HepG2 (cell line): Measurements from ENCODE around the gene SIRPA. TPM values are rescaled to one million over a fixed set of nuclear protein-coding genes. Genes with fewer than 3 reads are reported as not detected.

ENCODE experiments used
- ATAC-seq: fragments of 200-7000 bp; cut with Tn5 transposase; 3 replicates; pipeline ENCODE4 v1.9.1; 2020; ENCODE audit warnings: mild to moderate bottlenecking, moderate library complexity
- BruUV-seq: library from RNA; stranded (reverse); fragments of 400-500 nt; replicated peaks from 2 replicates; lab custom pipeline; 2021; lab: Mats Ljungman, UMichigan
- CTCF ChIA-PET: fragments of 300-600 bp; formaldehyde crosslinking; extraction: SDS; loops from one replicate; lab custom pipeline; 2021; ENCODE audit warnings: low total read pairs, inconsistent platforms, low intra/inter-chr PET ratio; lab: Yijun Ruan, JAX
- POLR2A ChIA-PET: fragments of 350-600 bp; sonication (Branson Sonifier 250); formaldehyde crosslinking; loops from one replicate; lab custom pipeline; 2020; ENCODE audit warnings: antibody characterized with exemption, inconsistent platforms; lab: Yijun Ruan, JAX
- DNase-seq: peaks from one replicate; pipeline ENCODE4 v3.0.0-alpha.2; 2015; ENCODE audit warnings: low spot score
- FAIRE-seq: peaks from 3 replicates; lab custom pipeline; 2011; peaks lifted over from hg19 to GRCh38; lab: Jason Lieb, UNC
- H2AFZ ChIP-seq: one replicate; pipeline ENCODE4 v1.6.1; 2011; ENCODE audit warnings: low read length, inconsistent platforms
- H3K27ac ChIP-seq: fragments of 300-600 bp; 3 replicates; pipeline ENCODE4 v1.8.0; 2011; ENCODE audit warnings: mixed run types, mild to moderate bottlenecking, mixed read lengths, low read length, inconsistent platforms; ENCODE audit not compliant: insufficient read depth; ENCODE audit errors: extremely low read length
- H3K27me3 ChIP-seq, 2 experiments: fragments of 200-600 bp in 1 of 2; 2 replicates in 1 of 2; 3 replicates in 1 of 2; pipeline versions ENCODE4 v1.6.0 to v1.8.0; 2011; ENCODE audit warnings: low read length in 2 of 2, mild to moderate bottlenecking in 2 of 2, moderate library complexity in 2 of 2, inconsistent platforms in 1 of 2; ENCODE audit not compliant: insufficient read depth in 2 of 2, control insufficient read depth in 1 of 2
- H3K36me3 ChIP-seq, 2 experiments: fragments of 200-600 bp in 1 of 2; replicated peaks in 1 of 2; 2 replicates in 1 of 2; 3 replicates in 1 of 2; pipeline versions ENCODE4 v1.5.1 to v1.8.0; 2011; ENCODE audit warnings: low read length in 2 of 2, inconsistent platforms in 1 of 2; ENCODE audit not compliant: insufficient read depth in 2 of 2, control insufficient read depth in 1 of 2
- H3K4me1 ChIP-seq: 2 replicates; pipeline ENCODE4 v1.5.1; 2012; ENCODE audit warnings: low read length, inconsistent platforms; ENCODE audit not compliant: insufficient read depth
- H3K4me2 ChIP-seq: 2 replicates; pipeline ENCODE4 v1.6.0; 2011; ENCODE audit warnings: low read depth, low read length, inconsistent platforms
- H3K4me3 ChIP-seq, 3 experiments: fragments of 200-600 bp in 1 of 3; sonication (generic), shearing (Covaris generic) in 1 of 3; replicated peaks in 1 of 3; 2 replicates each; pipeline ENCODE4 v1.5.1; 2011 to 2016; ENCODE audit warnings: low read length in 3 of 3, inconsistent platforms in 2 of 3, low read depth in 2 of 3, mild to moderate bottlenecking in 2 of 3, control low read depth in 1 of 3, mixed read lengths in 1 of 3; ENCODE audit not compliant: insufficient read depth in 1 of 3
- H3K79me2 ChIP-seq: one replicate; pipeline ENCODE4 v1.6.1; 2011; ENCODE audit warnings: low read length, inconsistent platforms; ENCODE audit not compliant: insufficient read depth
- H3K9ac ChIP-seq: 2 replicates; pipeline ENCODE4 v1.6.0; 2011; ENCODE audit warnings: mild to moderate bottlenecking, low read depth, low read length, inconsistent platforms; ENCODE audit not compliant: insufficient read depth
- H3K9me3 ChIP-seq: 2 replicates; pipeline ENCODE4 v1.5.1; 2012; ENCODE audit warnings: mild to moderate bottlenecking, low read length
- H4K20me1 ChIP-seq: 2 replicates; pipeline ENCODE4 v1.6.0; 2011; ENCODE audit warnings: inconsistent platforms, mild to moderate bottlenecking, low read length, moderate library complexity; ENCODE audit not compliant: insufficient read depth
- BORCS8-MEF2B ChIP-seq: sonication (generic); formaldehyde crosslinking; IDR thresholded peaks from 2 replicates; pipeline ENCODE4 v1.8.0; 2022; ENCODE audit warnings: mild to moderate bottlenecking, missing genetic modification reagents
- HOXA5 ChIP-seq: sonication (generic); formaldehyde crosslinking; IDR thresholded peaks from 2 replicates; pipeline ENCODE4 v1.4.0; 2020; ENCODE audit warnings: missing genetic modification reagents
- HOXA7 ChIP-seq: sonication (generic); formaldehyde crosslinking; IDR thresholded peaks from 2 replicates; pipeline ENCODE4 v1.8.1; 2022; ENCODE audit warnings: mild to moderate bottlenecking, missing genetic modification reagents, moderate library complexity
- KAT2B ChIP-seq: fragments of 150-350 bp; IDR thresholded peaks from 2 replicates; pipeline ENCODE4 v1.6.1; 2014; ENCODE audit warnings: low read depth, low read length, borderline replicate concordance
- NRL ChIP-seq: sonication (generic); formaldehyde crosslinking; IDR thresholded peaks from 2 replicates; pipeline ENCODE4 v1.5.0; 2020; ENCODE audit warnings: missing genetic modification reagents, mild to moderate bottlenecking, moderate library complexity, borderline replicate concordance
- STAG1 ChIP-seq: sonication (generic); formaldehyde crosslinking; IDR thresholded peaks from 2 replicates; pipeline ENCODE4 v1.4.0; 2020; ENCODE audit warnings: missing genetic modification reagents
- ZNF205 ChIP-seq: IDR thresholded peaks from 2 replicates; pipeline ENCODE4 v1.6.1; 2018; ENCODE audit warnings: missing biosample characterization, missing genetic modification reagents
- WGBS: methylation state at CpG from one replicate; pipeline ENCODE4 v1.1.6; 2017; ENCODE audit warnings: low lambda C conversion rate; 5-methylcytosine and 5-hydroxymethylcytosine counted together
- in situ Hi-C: cut with HindIII; loops from 2 replicates; pipeline ENCODE4 v1.10.0; 2017; ENCODE audit warnings: low pct_unique_long_range_greater_than_20kb; ENCODE audit not compliant: extremely low pct_ligation_motif_present
- intact Hi-C: fragments of 100-400 bp; cut with micrococcal nuclease; formaldehyde crosslinking; loops from one replicate; pipeline ENCODE4 v1.10.0; 2022; ENCODE audit not compliant: unreplicated experiment
- polyA plus RNA-seq, 8 experiments: library from polyadenylated mRNA; depleted of rRNA in 3 of 8; stranded (reverse) in 7 of 8; unstranded in 1 of 8; fragments of >200 nt; fragmentation: Illumina TruSeq in 4 of 8; extraction: Trizol in 4 of 8; gene quantifications; 2 replicates each; pipeline versions ENCODE4 v1.2.1 to v1.2.3, GENCODE V29; 2011 to 2016; ENCODE audit warnings: low read depth in 4 of 8, missing spikeins in 1 of 8, mixed read lengths in 1 of 8; ENCODE audit not compliant: insufficient read depth in 1 of 8
- total RNA-seq, 5 experiments: library from RNA; depleted of rRNA; stranded (reverse); fragments of >200 nt; fragmentation: Illumina TruSeq; extraction: Trizol; gene quantifications; 2 replicates each; pipeline ENCODE4 v1.2.3, GENCODE V29; 2016; ENCODE audit warnings: low read depth in 1 of 5
- TF ChIP-seq, protein P1 (sequence below): sonication (generic); formaldehyde crosslinking; IDR thresholded peaks from 2 replicates; pipeline ENCODE4 v1.8.1; 2023; ENCODE audit warnings: missing genetic modification reagents, inconsistent platforms, borderline replicate concordance
- TF ChIP-seq, protein P2 (sequence below): sonication (generic); formaldehyde crosslinking; IDR thresholded peaks from 2 replicates; pipeline ENCODE4 v1.4.0; 2020; ENCODE audit warnings: missing genetic modification reagents, borderline replicate concordance

Gene SIRPA
- total and polyA plus RNA-seq, 2 of the 13 experiments (the other 11 are each of a cell fraction or from before 2014, with no cell fraction given): 7.2 to 17.6 TPM

DNA sequence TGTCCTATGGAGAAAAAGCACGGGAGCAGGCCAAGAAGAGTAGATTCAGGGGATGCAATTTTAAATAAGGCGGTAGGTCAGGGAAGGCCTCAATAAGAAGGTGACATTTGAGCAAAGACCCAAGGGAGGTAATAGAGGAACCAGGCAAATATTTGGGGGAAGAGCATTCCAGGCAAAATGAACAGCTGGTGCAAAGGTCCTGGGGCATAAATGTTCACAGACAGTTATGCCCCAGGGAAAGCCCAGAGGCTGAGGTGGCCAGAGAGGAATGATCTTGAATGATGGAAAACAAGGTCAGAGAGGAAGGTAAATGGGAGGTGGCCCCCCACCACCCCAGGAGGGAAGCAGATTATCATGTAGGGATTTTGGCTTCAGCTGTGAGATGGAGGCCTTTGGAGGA, 47.4 kb upstream of the SIRPA start:
- Histone ChIP-seq H3K9ac (no peak overlapping the region), H3K9me3 (no peaks in the 10 kb centered on the region), H3K4me2 (no peak overlapping the region), H4K20me1 (no peaks in the 10 kb centered on the region), H3K79me2 (no peaks in the 10 kb centered on the region), H3K27ac (no peak overlapping the region), H2AFZ (no peak overlapping the region), H3K4me1 (peaks cover 22% of the 10 kb centered on the region), H3K36me3 (no peaks in the 10 kb centered on the region), H3K27me3 (no peaks in the 10 kb centered on the region), H3K4me3 (no peak overlapping the region)
- in situ Hi-C loops (no loop called here), intact Hi-C loops (no loop called here)
- ATAC-seq: no peak
- POLR2A ChIA-PET: interaction anchor here (1.2 kb wide), 1 partner anchor 26 kb away, joined by 3 read pairs; no protein-coding TSS in a partner anchor
- WGBS: 89% methylated on average over 2 of the region's 2 CpGs
- TF ChIP-seq, protein P1, sequence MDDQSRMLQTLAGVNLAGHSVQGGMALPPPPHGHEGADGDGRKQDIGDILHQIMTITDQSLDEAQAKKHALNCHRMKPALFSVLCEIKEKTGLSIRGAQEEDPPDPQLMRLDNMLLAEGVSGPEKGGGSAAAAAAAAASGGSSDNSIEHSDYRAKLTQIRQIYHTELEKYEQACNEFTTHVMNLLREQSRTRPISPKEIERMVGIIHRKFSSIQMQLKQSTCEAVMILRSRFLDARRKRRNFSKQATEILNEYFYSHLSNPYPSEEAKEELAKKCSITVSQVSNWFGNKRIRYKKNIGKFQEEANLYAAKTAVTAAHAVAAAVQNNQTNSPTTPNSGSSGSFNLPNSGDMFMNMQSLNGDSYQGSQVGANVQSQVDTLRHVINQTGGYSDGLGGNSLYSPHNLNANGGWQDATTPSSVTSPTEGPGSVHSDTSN (CRISPR knock-in tag): no peak
- no peak for TF ChIP-seq BORCS8-MEF2B (CRISPR knock-in tag)
- TF ChIP-seq ZNF205 (CRISPR knock-in tag): no peak
- no peak for TF ChIP-seq KAT2B
- no peak for TF ChIP-seq NRL (CRISPR knock-in tag)
- TF ChIP-seq HOXA7: no peak
- TF ChIP-seq, protein P2, sequence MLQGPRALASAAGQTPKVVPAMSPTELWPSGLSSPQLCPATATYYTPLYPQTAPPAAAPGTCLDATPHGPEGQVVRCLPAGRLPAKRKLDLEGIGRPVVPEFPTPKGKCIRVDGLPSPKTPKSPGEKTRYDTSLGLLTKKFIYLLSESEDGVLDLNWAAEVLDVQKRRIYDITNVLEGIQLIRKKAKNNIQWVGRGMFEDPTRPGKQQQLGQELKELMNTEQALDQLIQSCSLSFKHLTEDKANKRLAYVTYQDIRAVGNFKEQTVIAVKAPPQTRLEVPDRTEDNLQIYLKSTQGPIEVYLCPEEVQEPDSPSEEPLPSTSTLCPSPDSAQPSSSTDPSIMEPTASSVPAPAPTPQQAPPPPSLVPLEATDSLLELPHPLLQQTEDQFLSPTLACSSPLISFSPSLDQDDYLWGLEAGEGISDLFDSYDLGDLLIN: no peak
- TF ChIP-seq HOXA5 (CRISPR knock-in tag): no peak
- no peak for TF ChIP-seq STAG1 (CRISPR knock-in tag)
- no TSS peak for BruUV-seq
- no peak for DNase-seq
- CTCF ChIA-PET: no interaction called here
- FAIRE-seq: no peak
